MM.1S (cell line): ENCODE results near the gene DNAAF5.

Experiments
- DNase-seq: peaks from one replicate; pipeline ENCODE4 v3.0.0-alpha.2; 2015
- H2AFZ ChIP-seq: fragments of 300-600 bp; sonication (generic); 2 replicates; pipeline ENCODE4 v1.6.0; 2016; ENCODE audit warnings: antibody characterized with exemption, low read length
- H3F3A ChIP-seq: fragments of 300-600 bp; sonication (generic); 2 replicates; pipeline ENCODE4 v1.6.1; 2016; ENCODE audit warnings: mild to moderate bottlenecking, antibody characterized with exemption, low read length, moderate library complexity, mixed read lengths; ENCODE audit not compliant: insufficient read depth
- H3K27ac ChIP-seq: fragments of 300-600 bp; sonication (generic); 2 replicates; pipeline ENCODE4 v1.5.1; 2016; ENCODE audit warnings: mild to moderate bottlenecking, low read length
- H3K27me3 ChIP-seq: fragments of 300-600 bp; sonication (generic); replicated peaks from 2 replicates; pipeline ENCODE4 v1.6.0; 2016; ENCODE audit warnings: low read length; ENCODE audit not compliant: insufficient read depth
- H3K36me3 ChIP-seq: fragments of 300-600 bp; sonication (generic); replicated peaks from 2 replicates; pipeline ENCODE4 v1.6.1; 2016; ENCODE audit warnings: mild to moderate bottlenecking, low read length, mixed read lengths; ENCODE audit not compliant: insufficient read depth
- H3K4me1 ChIP-seq: fragments of 300-600 bp; sonication (generic); 2 replicates; pipeline ENCODE4 v1.6.1; 2016; ENCODE audit warnings: low read length, mixed read lengths
- H3K4me2 ChIP-seq: fragments of 300-600 bp; sonication (generic); 2 replicates; pipeline ENCODE4 v1.6.0; 2016; ENCODE audit warnings: low read depth, low read length
- H3K4me3 ChIP-seq: fragments of 300-600 bp; sonication (generic); 2 replicates; pipeline ENCODE4 v1.5.1; 2016; ENCODE audit warnings: low read length, mixed read lengths
- H3K79me2 ChIP-seq: fragments of 300-600 bp; sonication (generic); 2 replicates; pipeline ENCODE4 v1.6.1; 2016; ENCODE audit warnings: mixed run types, low read length, mixed read lengths
- H3K9ac ChIP-seq: fragments of 300-600 bp; sonication (generic); 2 replicates; pipeline ENCODE4 v1.6.1; 2016; ENCODE audit warnings: low read length, mixed read lengths
- H3K9me2 ChIP-seq: fragments of 300-600 bp; sonication (generic); replicated peaks from 2 replicates; pipeline ENCODE4 v1.6.1; 2016; ENCODE audit warnings: mild to moderate bottlenecking, low read length, mixed read lengths; ENCODE audit not compliant: insufficient read depth
- H3K9me3 ChIP-seq: fragments of 300-600 bp; sonication (generic); replicated peaks from 2 replicates; pipeline ENCODE4 v1.6.1; 2016; ENCODE audit warnings: mild to moderate bottlenecking, low read length, mixed read lengths; ENCODE audit not compliant: insufficient read depth
- H4K20me1 ChIP-seq: fragments of 300-600 bp; sonication (generic); 2 replicates; pipeline ENCODE4 v1.6.1; 2016; ENCODE audit warnings: mild to moderate bottlenecking, low read length, moderate library complexity, mixed read lengths; ENCODE audit not compliant: insufficient read depth
- EZH2 ChIP-seq: fragments of 300-600 bp; sonication (generic); optimal IDR thresholded peaks from 2 replicates; pipeline ENCODE3; 2017; ENCODE audit warnings: low read depth, mild to moderate bottlenecking, antibody characterized with exemption, low read length, mixed read lengths
- EZH2phosphoT487 ChIP-seq: fragments of 300-600 bp; sonication (generic); IDR thresholded peaks from 2 replicates; pipeline ENCODE4 v1.6.1; 2018; ENCODE audit warnings: antibody characterized with exemption, low read length
- TF ChIP-seq, protein P1 (sequence below): fragments of 300-600 bp; sonication (generic); IDR thresholded peaks from 2 replicates; pipeline ENCODE4 v1.5.1; 2016; ENCODE audit warnings: antibody characterized with exemption, low read length, mixed read lengths

The DNAAF5 gene

DNA sequence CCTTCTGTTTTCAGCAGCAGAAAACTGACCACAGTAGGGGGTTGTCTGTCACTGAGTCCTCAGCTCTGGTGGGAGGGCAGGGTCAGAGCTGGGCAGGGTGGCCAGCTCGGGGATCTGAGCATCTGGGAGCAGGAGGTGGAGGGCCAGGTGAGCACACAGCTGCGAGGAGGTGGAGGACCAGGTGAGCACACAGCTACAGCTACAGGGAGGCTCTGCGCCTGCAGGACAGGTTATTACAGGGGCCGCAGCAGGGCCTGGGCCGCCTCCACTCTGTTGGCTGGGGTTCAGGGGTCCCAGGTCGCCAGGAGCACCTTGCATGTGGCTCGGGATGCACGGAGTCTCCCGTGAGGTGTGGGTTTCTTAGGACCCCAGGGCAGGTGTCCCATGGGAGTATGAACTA lies 53.0 kb downstream of the DNAAF5 start:
- no peaks in the 10 kb centered on the region for H4K20me1 ChIP-seq
- H3K9me3 ChIP-seq = no peaks in the 10 kb centered on the region
- TF ChIP-seq, protein P1, sequence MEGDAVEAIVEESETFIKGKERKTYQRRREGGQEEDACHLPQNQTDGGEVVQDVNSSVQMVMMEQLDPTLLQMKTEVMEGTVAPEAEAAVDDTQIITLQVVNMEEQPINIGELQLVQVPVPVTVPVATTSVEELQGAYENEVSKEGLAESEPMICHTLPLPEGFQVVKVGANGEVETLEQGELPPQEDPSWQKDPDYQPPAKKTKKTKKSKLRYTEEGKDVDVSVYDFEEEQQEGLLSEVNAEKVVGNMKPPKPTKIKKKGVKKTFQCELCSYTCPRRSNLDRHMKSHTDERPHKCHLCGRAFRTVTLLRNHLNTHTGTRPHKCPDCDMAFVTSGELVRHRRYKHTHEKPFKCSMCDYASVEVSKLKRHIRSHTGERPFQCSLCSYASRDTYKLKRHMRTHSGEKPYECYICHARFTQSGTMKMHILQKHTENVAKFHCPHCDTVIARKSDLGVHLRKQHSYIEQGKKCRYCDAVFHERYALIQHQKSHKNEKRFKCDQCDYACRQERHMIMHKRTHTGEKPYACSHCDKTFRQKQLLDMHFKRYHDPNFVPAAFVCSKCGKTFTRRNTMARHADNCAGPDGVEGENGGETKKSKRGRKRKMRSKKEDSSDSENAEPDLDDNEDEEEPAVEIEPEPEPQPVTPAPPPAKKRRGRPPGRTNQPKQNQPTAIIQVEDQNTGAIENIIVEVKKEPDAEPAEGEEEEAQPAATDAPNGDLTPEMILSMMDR = no peak
- no peak for TF ChIP-seq EZH2phosphoT487
- TF ChIP-seq EZH2 = no peak
- no peaks in the 10 kb centered on the region for H3F3A ChIP-seq
- H2AFZ ChIP-seq = no peak overlapping the region
- H3K27me3 ChIP-seq = no peaks in the 10 kb centered on the region
- H3K27ac ChIP-seq = no peak overlapping the region
- no peaks in the 10 kb centered on the region for H3K9me2 ChIP-seq
- peaks cover 4% of the 10 kb centered on the region; the same call in 1 of the 2 replicates for H3K36me3 ChIP-seq
- no peak overlapping the region for H3K9ac ChIP-seq
- no peaks in the 10 kb centered on the region for H3K79me2 ChIP-seq
- no peak overlapping the region for H3K4me2 ChIP-seq
- DNase-seq = no peak
- H3K4me1 ChIP-seq = no peaks in the 10 kb centered on the region
- H3K4me3 ChIP-seq = no peak overlapping the region

DNA sequence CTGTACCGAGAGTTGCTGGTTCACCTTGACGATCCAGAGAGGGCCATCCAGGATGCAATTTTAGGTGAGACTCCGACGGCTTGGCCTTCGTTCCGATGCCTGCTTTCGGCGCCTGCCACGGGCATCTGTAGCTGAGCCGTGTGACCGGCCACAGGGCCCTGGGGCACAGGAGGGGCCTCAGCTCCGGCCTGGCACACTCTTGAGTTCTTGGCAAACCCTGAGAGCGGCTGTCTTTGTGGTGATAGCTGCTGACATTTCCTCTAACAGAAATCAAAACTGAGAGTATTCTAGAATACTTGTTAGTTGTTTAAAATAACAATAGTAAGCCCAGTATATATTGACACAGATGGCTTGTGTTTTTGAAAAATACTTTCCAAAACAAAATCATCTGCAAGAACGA lies 53.6 kb downstream of the DNAAF5 start:
- Histone ChIP-seq H3K27ac (no peak overlapping the region), H3K36me3 (peaks cover 4% of the 10 kb centered on the region; the same call in 1 of the 2 replicates)

DNA sequence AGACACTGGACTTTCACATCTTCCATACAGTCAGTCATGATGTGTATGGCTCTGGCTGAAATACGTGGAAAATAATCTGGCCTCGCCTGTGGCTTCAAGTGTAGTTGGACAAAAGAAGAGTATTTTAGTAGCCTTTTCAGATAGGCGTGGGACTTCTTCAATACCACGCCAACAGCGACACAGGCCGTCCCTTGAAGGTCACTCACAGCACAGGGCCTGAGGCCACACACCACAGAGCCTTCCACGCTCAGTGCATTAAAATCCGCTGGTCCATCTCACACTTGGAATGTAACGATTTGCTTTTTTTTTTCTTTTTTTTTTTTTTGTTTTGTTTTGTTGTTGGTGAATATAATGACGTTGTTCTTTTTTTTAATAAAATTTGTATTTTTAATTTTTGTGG lies 54.0 kb downstream of the DNAAF5 start:
- H3F3A ChIP-seq = no peaks in the 10 kb centered on the region
- no peaks in the 10 kb centered on the region for H3K9me3 ChIP-seq
- H3K79me2 ChIP-seq = no peaks in the 10 kb centered on the region
- H2AFZ ChIP-seq = no peak overlapping the region
- no peak for TF ChIP-seq EZH2phosphoT487
- TF ChIP-seq, protein P1 = no peak
- TF ChIP-seq EZH2 = no peak
- H3K27me3 ChIP-seq = no peaks in the 10 kb centered on the region
- peaks cover 4% of the 10 kb centered on the region; the same call in 1 of the 2 replicates for H3K36me3 ChIP-seq
- no peak overlapping the region for H3K9ac ChIP-seq
- H3K27ac ChIP-seq = no peak overlapping the region
- no peak overlapping the region for H3K4me2 ChIP-seq
- H4K20me1 ChIP-seq = no peaks in the 10 kb centered on the region
- no peaks in the 10 kb centered on the region for H3K9me2 ChIP-seq
- DNase-seq = no peak
- no peaks in the 10 kb centered on the region for H3K4me1 ChIP-seq
- no peak overlapping the region for H3K4me3 ChIP-seq

More for the DNA sequence above, 53.6 kb downstream of the DNAAF5 start:
- no peaks in the 10 kb centered on the region for H3K9me2 ChIP-seq
- no peaks in the 10 kb centered on the region for H3F3A ChIP-seq
- no peaks in the 10 kb centered on the region for H3K27me3 ChIP-seq
- H3K79me2 ChIP-seq = no peaks in the 10 kb centered on the region
- H4K20me1 ChIP-seq = no peaks in the 10 kb centered on the region
- H3K9ac ChIP-seq = no peak overlapping the region
- H3K9me3 ChIP-seq = no peaks in the 10 kb centered on the region
- no peak overlapping the region for H3K4me3 ChIP-seq
- no peak overlapping the region for H3K4me2 ChIP-seq
- no peak for DNase-seq
- TF ChIP-seq EZH2 = no peak
- TF ChIP-seq EZH2phosphoT487 = no peak
- TF ChIP-seq, protein P1 = no peak
- H3K4me1 ChIP-seq = no peaks in the 10 kb centered on the region
- H2AFZ ChIP-seq = no peak overlapping the region
